HuH-7.5 (cell line): ENCODE results near the gene STIMATE.

ENCODE experiments used
- DNase-seq: peaks from one replicate; pipeline ENCODE4 v3.0.0; 2011; ENCODE audit warnings: low spot score

The STIMATE gene

GRCh38 chr3:52897130-52898122 is at the start of gene STIMATE:
STIMATE (minus strand) TSS chr3:52897548; CDS start chr3:52897450, 98 bp downstream.
- DNase-seq = peak; percentile 52

DNA sequence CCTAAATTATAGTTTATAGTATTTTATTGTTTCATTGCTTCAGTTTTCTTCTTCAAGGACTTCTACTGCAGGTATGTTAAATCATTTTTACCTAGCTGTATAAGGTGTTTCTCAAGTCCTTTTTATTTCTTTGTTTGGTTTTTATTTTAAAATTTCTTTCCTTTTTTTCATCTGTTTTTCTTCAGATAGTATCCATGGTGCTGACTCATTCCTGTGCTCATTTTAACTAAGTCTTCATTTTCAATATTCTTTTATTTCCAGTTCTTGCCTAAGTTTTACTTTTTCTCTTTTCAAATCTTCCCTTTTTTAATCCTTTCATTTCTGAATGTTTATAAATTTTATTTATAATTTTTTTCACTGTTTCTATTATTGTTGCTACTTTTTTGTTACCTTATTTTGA is 42.3 kb upstream of the STIMATE start:
- DNase-seq = no peak

DNA sequence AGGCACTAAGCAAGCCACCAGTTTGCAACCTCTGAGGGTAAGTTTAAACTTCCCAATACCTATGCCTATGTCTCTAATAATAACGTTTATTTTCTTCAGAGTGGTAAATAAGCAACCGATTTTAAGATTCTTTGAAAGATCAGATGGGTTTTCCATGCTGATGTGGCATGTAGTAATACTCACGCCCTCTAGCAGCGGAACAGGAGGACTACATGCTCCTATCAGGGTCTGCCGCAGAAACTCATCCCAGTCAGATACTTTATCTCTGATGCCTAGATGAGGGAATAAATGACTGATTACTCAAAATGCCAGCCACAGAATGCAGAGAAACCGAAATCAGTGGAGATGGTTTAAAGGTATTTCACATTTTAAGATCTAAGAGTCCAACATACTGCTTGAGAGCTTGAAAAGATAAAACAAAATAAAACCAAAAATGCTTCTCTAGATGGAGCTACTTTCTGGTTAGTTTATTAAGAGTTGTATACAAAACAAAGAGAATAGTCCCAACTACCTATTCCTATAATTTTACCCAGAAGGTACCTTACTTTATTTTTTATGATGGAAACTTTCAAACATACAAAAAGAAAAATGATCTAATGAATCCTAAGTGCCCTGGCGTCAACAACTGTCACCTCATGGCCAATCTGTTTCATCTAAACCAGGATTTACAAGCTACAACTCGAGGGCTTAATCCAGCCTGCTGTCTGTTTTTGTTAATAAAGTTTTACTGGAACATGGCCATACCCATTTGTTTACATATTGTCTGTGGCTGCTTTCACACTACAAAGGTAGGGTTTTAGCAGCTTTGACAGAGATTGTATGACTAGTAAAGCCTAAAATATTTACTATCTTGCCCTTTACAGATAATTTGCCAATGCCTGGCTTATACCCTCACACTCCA is 37.5 kb upstream of the STIMATE start:
- DNase-seq = peak; percentile 10

DNA sequence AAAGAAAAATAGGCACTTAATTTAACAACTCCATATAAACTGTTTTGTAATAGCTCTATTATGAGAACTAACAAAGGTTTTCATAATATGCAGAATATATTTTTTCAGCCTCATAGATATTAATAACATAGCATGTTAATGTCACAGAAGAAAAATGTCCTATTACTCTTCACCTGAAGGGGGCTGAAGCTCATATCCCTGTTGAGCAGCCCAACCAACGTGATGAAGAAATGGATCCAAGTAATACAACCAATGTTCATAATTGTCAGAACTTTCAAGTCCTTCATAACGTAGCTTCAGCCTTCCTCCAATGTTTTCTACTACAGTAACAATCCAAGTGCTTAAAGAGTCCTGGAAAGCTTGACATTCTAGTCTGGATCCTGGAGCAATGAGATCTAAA is 34.5 kb upstream of the STIMATE start:
- DNase-seq = peak; percentile 4

DNA sequence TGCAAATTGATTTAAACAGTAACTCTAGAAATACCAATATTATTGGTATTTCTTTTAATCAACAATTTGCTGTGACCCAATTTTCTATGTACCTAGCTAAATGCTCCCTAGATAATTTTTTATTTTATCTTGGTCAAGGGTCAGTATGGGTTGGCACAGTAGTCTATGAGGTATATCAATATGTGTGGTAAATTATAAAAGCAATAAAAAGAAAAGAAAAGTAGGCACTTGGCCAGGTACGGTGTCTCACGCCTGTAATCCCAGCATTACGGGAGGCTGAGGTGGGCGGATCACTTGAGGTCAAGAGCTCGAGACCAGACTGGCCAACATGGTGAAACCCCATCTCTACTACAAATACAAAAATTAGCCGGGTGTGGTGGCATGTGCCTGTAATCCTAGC is 34.0 kb upstream of the STIMATE start:
- no peak for DNase-seq

- DNase-seq = no peak
Measured at GRCh38 chr3:52930748-52931147, 33.4 kb upstream of the STIMATE start.

DNA sequence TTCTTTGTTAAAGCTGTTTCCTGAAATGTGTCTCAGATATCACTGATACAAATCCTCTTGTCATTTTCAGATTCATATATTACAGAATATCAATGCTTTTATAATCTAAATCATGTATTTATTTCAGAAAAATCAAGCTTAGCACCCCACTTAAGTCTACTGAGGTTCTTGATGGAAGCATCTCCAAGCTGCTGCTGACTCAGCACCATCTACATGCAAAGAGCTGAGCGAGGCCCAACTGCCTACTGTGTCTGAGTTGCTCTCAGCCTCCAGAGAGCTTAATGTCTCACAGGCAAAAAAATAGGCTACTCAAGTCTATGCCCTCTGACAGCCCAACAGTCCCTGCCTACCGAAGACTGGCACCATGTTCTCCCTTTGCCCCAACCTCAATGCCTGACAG is 29.2 kb upstream of the STIMATE start:
- DNase-seq = no peak

DNA sequence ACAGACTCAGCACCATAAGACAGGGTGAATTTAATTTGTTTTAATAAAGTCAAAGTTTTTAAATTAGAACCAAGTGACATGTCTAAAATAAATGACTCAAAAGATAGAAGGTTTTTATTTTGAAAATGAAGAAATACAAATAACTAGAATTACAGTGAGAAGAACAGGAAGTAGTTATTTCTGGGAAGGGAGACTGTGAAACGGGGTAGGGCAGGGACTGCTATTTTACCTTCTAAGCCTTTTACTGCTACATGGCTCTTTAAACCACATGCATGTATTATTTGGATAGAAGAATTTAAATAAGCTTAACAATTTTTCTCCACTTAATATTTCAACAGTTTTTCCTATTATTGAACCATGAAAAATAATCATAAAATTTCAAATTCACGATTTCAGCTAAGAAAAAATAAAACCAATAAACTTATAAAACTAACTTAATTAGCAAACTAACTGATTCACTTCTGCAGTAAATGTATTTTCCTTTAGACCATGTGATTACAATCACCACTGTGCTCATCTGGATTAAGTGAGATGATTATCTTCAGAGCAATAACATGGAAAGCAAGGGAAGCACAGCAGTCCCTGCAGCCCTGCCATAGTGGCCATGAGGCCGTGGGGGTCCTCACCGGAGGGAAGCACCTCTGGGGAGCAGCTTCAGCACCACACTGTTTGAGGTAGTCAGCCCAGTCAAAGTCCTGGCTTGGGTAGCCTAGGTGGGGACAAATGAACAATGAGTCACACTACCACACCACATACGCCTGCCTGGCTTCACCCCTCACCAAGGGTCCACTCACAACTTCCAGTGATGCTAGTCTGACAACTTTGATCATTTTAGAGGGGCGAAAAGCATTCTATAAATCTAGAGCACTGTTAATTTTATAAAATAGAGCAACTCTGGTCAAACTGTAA is 28.3 kb upstream of the STIMATE start:
- no peak for DNase-seq

- DNase-seq = no peak
Measured at GRCh38 chr3:52923963-52924362, 26.6 kb upstream of the STIMATE start.

- DNase-seq = no peak
Measured at GRCh38 chr3:52920841-52921240, 23.5 kb upstream of the STIMATE start.

DNA sequence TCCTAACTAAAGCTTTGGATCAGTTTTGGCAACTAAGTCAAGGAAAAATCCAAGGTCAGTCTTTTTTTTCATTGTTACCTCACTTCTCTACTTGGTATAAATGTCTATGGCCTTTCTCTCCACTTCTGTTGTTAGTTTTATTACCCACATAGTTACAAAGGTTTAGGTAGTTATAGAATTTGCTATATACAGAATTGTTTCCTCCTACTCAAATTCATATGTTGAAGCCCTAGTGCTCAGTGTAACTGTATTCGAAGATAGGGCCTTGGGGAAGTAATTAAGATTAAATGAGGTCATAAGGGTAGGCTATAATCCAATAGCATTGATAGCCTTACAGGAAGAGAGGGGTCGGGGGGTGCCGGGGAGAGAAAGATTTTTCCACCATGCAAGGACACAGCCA is 19.7 kb upstream of the STIMATE start:
- no peak for DNase-seq

DNA sequence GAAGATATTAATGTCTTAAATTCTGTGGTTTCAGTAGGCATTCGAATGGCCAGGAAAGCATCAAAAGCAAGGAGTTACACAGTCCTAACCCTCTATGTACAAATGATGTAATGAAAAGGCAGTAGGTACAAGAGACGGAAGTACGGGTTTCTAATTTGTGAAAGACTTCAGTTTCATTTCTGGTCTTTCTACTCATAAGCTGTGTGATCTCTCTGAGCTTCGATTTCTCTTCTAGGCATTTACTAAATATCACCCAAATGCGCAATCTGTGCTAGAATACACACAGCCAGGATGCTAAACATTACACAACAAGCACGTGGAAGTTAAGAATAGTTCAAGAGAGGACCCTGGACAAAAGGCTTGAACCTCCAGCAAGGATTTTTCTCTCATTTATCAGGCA is 17.9 kb upstream of the STIMATE start:
- DNase-seq = no peak

DNA sequence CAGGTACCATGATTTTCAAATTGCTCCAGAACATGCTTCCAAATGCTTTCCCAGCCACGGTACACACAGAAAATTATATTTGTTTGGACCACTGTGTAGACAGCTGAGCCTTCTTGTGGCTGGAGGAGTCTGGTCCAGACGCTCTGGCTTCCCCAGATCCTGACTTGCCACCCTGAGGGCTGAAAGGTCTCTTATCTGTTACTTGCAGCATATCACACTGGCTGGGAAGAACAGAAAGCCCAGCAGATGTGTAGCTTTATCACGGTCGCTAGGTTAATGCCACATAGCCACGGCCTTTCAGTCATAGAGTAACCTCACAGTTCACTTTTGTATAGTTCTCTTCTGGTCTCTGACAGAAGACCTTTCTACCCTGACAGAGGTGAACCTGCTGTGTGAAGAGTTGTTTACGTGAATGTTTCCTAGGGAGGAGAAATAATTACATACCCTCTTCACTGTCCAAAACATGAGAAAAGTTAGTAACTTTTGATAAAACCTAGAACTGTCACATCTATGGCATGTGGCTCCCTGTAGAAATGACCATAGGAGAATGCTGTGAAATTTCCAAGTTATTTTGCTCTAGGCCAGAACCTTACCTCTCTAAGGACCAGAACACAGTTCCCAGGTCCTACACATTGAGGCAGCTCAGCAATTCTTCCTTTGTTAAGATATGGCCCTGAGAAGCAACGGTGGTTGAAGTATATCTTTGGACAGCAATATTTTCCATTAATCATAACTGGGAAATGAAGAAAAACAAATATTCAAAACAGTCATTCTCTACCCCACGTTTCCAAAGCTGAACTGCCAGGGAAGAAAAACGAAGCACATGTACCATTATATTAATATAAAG is 15.8 kb upstream of the STIMATE start:
- no peak for DNase-seq

DNA sequence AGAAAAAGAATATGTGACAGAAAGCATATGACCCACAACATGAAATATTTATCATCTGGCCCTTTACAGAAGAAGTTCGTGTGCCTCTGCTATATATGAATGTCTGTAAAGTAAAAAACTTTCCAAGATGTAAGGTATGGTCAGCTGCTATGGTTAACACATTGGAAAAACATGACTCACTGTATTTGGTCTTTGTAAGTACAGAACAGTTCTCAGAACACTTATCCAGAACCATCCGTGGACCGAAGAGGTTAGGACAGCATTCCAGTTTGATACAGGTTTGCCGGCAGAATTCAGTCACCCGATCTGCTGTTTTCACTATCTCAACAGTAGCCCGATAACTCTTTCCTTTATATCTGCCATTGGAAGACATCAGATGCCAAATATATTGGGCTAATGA is 13.5 kb upstream of the STIMATE start:
- no peak for DNase-seq

DNA sequence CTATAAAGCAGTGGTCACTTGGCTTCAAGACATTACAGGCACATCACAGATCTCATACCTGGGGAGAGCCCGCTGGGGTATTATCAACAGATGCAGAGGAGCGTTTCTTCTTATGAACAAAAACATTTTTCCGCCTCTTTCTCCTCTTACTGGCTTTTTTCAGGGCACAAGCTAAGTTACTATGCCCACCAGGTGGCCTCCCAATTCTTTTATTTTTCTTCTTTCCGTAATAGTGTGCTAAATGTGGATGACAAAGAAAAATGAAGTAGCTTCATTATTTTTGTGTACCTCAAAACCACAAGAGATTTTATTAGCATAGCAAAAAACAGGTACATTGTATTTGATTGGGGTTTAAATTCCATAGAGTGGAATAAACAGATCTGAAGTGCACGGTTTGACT is 10.1 kb upstream of the STIMATE start:
- no peak for DNase-seq

GRCh38 chr3:52904552-52904951 is 7.2 kb upstream of the STIMATE start:
- no peak for DNase-seq

- DNase-seq = no peak
Measured at GRCh38 chr3:52904000-52904399, 6.7 kb upstream of the STIMATE start.

GRCh38 chr3:52896613-52897012 is 735 bp downstream of the STIMATE start:
- DNase-seq = no peak

DNA sequence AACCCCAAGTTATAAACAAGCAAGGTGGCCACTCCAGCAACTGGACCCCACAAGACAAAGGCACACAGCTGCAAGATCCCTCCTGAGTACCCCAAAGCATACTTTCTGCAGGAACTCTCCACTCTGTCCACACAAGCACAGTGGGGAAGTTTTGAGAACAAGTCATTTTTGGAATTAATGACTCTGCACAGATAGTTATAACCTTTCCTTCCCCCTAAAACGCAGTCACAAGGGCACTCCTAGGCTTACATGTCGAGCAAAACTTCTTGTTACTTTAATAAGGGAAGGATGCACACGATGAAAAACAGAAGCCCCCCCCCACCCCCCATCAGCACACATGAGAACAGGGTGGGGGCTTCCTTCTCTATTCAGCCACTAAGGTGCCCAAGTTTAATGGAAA is 1.2 kb downstream of the STIMATE start:
- no peak for DNase-seq

DNA sequence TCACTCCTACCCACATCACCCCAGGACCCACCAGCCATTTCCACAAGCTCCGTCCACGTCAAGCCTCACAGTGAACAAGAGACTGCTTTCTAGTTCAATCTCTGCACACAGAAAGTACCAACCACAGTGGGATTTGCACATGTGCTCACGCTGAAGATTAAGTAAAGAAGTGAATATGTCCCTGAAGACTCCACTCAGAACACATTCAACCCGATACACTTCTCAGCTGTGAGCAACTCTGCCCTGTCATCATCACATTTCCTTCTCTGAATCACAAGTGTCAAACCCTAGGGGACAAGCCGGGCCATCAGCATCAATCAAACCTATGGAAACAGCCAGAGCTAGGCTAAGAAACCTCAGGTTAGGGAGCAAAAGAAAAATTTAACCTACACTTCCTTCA is 1.9 kb downstream of the STIMATE start:
- DNase-seq = no peak

- DNase-seq = no peak
Measured at GRCh38 chr3:52894756-52895155, 2.6 kb downstream of the STIMATE start.
